Measurements from ENCODE around the gene BBC3. TPM values are rescaled to one million over a fixed set of nuclear protein-coding genes. Genes with fewer than 3 reads are reported as not detected.
A peak's percentile ranks its signal among the peaks of the same experiment; 100 is the strongest.

Gene BBC3
- polyA plus RNA-seq, 4 donors = 2.9 to 9.3 (median 4.3) TPM

DNA sequence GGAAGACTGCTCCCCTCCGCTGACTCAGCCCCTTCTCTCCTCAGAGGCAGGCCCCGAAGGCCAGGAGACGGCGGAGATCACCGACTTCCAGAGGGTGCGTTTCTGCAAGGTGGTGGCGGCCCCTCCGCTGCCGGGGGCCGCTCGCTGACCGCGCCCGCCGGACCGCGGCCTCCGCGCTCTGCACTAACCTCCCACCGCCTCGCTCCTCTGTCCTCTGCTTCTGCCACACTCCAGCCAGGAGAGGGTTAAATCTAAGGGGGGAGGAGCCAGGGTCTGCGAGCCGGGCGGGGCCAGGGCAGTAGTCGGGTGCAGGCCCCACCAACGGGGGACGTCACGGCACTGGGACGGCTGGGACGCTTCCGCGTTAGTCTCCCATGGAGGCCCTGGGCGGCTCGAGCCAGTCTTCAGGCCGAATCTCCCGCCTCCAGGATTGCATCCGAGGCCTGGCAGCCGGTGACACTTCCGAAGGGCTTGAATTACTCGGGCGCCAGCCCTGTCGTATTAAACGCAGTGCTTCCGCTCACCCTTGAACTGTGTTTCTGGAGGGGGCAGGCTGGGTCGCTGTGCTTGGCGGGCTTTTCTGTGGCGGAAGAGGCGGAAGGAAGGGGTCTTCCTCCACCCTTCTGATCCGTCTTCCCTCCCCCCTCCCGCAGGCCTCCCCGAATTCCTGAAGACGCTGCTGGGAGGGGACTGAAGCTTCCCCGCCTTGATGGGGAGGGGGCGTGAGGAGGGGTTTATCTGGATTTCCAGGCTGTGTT is 42.5 kb upstream of the BBC3 start:
- peak; percentile 93 to 96 for DNase-seq
- H3K27me3 ChIP-seq (ENCODE audit: control insufficient read depth in 3 of 3, insufficient read depth in 3 of 3, low read length in 3 of 3) = no peaks in the 10 kb centered on the region
- H3K4me1 ChIP-seq (ENCODE audit: control insufficient read depth in 3 of 3, insufficient read depth in 2 of 3, low read depth in 1 of 3, low read length in 2 of 3) = peaks cover 0 to 22% (median 2%) of the 10 kb centered on the region in 3 donors
- peaks cover 0 to 49% (median 5%) of the 10 kb centered on the region in 3 donors for H3K36me3 ChIP-seq (ENCODE audit: control insufficient read depth in 3 of 3, insufficient read depth in 2 of 3, low read depth in 1 of 3, low read length in 3 of 3)
- peak overlapping the region; percentile 90 to 98 (median 97) for H3K27ac ChIP-seq (ENCODE audit: low read depth in 1 of 3, low read length in 2 of 3)
- peak overlapping the region; percentile 53 to 83 (median 74) for H3K4me3 ChIP-seq (ENCODE audit: low read depth in 1 of 3, low read length in 3 of 3)
- 0% methylated on average over 41 to 53 of the region's 54 CpGs for WGBS, 3 donors
- no peak for FAIRE-seq
- H3K9me3 ChIP-seq (ENCODE audit: control insufficient read depth in 2 of 2, insufficient read depth in 1 of 2, low read depth in 1 of 2, low read length in 1 of 2) = no peaks in the 10 kb centered on the region

DNA sequence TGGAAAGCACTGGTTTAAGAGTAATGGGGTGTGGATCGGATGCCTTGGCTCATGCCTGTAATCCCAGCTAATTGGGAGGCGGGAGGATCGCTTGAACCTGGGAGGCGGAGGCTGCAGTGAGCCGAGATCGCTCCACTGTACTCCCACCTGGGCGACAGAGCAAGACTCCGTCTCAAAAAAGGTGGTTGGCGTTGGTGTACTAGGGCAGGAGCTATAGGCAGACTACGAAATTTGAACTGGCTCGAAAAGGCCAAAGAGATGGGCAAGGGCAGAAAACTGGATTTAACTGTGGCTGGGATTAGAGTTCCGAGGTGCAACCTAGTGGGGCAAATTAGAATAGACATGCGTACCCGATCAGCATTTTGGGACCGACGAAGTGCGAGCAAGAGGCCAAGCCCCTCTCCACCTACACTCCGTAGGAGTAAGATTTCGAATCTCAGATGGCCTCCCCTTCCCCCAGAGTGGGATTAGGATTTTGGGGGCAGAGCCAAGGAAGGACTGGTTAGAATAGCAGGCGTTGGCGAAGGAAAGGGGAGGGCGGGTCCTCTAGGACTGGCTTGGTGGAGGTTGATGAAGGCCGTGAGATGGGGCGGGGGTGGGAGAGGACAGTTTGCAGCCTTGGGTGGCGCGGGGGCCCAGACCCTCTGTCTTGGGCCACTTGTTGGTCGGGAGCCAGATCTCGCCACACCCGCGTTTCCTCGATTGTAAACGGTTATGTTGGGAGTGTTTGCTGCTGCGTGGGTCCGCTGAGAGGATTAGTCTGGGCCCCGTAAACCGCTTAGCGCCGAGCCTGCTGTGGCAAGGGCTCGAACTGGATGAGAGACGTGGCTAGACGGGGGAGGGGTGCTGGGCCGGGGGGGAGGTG is 41.7 kb upstream of the BBC3 start:
- DNase-seq = peak in 1 of 2 donors; percentile 13
- H3K27me3 ChIP-seq (ENCODE audit: control insufficient read depth in 3 of 3, insufficient read depth in 3 of 3, low read length in 3 of 3) = no peaks in the 10 kb centered on the region
- H3K4me3 ChIP-seq (ENCODE audit: low read depth in 1 of 3, low read length in 3 of 3) = peak overlapping the region; percentile 53 to 83 (median 74)
- H3K36me3 ChIP-seq (ENCODE audit: control insufficient read depth in 3 of 3, insufficient read depth in 2 of 3, low read depth in 1 of 3, low read length in 3 of 3) = peaks cover 3 to 50% (median 5%) of the 10 kb centered on the region in 3 donors
- H3K9me3 ChIP-seq (ENCODE audit: control insufficient read depth in 2 of 2, insufficient read depth in 1 of 2, low read depth in 1 of 2, low read length in 1 of 2) = no peaks in the 10 kb centered on the region
- 31 to 35% (median 35%) methylated on average over 40 to 42 of the region's 42 CpGs for WGBS, 3 donors
- H3K27ac ChIP-seq (ENCODE audit: low read depth in 1 of 3, low read length in 2 of 3) = peak overlapping the region; percentile 90 to 98 (median 97)
- H3K4me1 ChIP-seq (ENCODE audit: control insufficient read depth in 3 of 3, insufficient read depth in 2 of 3, low read depth in 1 of 3, low read length in 2 of 3) = peaks cover 0 to 22% (median 2%) of the 10 kb centered on the region in 3 donors
- FAIRE-seq = no peak

DNA sequence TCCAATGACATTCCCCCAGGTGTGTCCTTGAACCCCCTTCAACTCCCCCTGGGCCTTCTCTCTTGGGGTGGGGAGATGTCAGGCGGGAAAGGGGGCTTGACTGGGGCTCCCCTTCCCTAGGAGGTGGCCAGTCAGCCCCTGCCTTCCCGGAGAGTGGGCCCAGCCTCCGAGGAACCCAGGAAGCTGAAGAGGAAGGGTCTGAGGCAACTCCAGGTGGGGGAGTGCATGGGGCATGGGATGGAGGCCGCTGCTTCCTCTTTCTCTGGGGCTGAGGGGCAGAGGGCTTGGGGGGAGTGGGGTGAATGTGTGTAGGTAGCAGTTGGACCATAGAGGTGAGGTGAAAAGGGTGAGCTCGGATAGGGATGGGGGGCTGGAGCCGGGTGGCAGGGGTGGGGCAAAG is 41.0 kb upstream of the BBC3 start:
- no peak overlapping the region for H3K27ac ChIP-seq (ENCODE audit: low read depth in 1 of 3, low read length in 2 of 3)

DNA sequence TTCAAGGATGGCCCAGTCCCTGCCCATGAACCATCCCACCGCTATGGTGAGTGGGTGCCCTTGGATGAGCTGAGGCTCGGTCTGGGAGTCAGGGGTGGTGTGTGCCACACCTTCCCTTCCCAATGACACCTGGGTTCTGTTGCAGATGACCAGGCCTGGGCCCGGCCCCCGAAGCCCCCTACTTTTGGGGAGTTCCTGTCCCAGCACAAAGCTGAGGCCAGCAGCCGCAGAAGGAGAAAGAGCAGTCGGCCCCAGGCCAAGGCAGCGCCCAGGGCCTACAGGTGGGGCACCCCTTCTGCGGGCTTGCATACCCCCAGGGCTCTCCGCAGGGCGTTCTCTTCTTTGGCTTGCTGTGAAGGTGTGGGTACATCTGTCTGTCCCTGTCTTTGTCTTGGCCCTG is 39.4 kb upstream of the BBC3 start:
- FAIRE-seq (no peak), DNase-seq (no peak)
- H3K4me1 ChIP-seq (ENCODE audit: control insufficient read depth in 3 of 3, insufficient read depth in 2 of 3, low read depth in 1 of 3, low read length in 2 of 3) = peaks cover 0 to 11% (median 2%) of the 10 kb centered on the region in 3 donors
- H3K9me3 ChIP-seq (ENCODE audit: control insufficient read depth in 2 of 2, insufficient read depth in 1 of 2, low read depth in 1 of 2, low read length in 1 of 2) = no peaks in the 10 kb centered on the region
- H3K4me3 ChIP-seq (ENCODE audit: low read depth in 1 of 3, low read length in 3 of 3) = no peak overlapping the region
- 94 to 96% (median 94%) methylated on average over 10 of the region's 10 CpGs for WGBS, 3 donors
- H3K27ac ChIP-seq (ENCODE audit: low read depth in 1 of 3, low read length in 2 of 3) = no peak overlapping the region
- peaks cover 8 to 58% (median 12%) of the 10 kb centered on the region in 3 donors for H3K36me3 ChIP-seq (ENCODE audit: control insufficient read depth in 3 of 3, insufficient read depth in 2 of 3, low read depth in 1 of 3, low read length in 3 of 3)
- no peaks in the 10 kb centered on the region for H3K27me3 ChIP-seq (ENCODE audit: control insufficient read depth in 3 of 3, insufficient read depth in 3 of 3, low read length in 3 of 3)

More for the DNA sequence above, 41.0 kb upstream of the BBC3 start:
- H3K9me3 ChIP-seq (ENCODE audit: control insufficient read depth in 2 of 2, insufficient read depth in 1 of 2, low read depth in 1 of 2, low read length in 1 of 2) = no peaks in the 10 kb centered on the region
- H3K4me3 ChIP-seq (ENCODE audit: low read depth in 1 of 3, low read length in 3 of 3) = no peak overlapping the region
- peaks cover 5 to 57% (median 6%) of the 10 kb centered on the region in 3 donors for H3K36me3 ChIP-seq (ENCODE audit: control insufficient read depth in 3 of 3, insufficient read depth in 2 of 3, low read depth in 1 of 3, low read length in 3 of 3)
- no peaks in the 10 kb centered on the region for H3K27me3 ChIP-seq (ENCODE audit: control insufficient read depth in 3 of 3, insufficient read depth in 3 of 3, low read length in 3 of 3)
- no peak for FAIRE-seq
- no peak for DNase-seq
- peaks cover 0 to 22% (median 2%) of the 10 kb centered on the region in 3 donors for H3K4me1 ChIP-seq (ENCODE audit: control insufficient read depth in 3 of 3, insufficient read depth in 2 of 3, low read depth in 1 of 3, low read length in 2 of 3)
- WGBS, 3 donors = 80 to 91% (median 91%) methylated on average over 6 of the region's 6 CpGs

DNA sequence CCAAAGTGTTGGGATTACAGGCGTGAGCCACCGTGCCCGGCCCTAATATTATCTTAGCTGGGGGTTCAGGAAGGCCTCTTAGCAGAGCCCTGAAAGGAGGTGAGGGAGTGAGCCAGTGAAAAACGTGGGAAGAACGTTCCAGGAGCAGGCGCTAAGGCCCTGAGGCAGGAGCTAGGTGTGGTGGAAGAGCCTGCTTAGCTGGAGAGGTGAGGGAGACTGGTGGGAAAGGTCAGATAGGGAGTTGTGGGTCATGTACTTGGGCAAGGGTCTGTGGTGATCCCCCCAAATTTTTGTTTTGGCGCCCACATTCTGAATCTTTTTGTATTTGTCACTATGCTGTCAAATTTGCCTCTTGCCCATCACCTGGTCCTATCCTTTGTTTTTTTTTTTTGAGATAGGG is 38.6 kb upstream of the BBC3 start:
- H3K9me3 ChIP-seq (ENCODE audit: control insufficient read depth in 2 of 2, insufficient read depth in 1 of 2, low read depth in 1 of 2, low read length in 1 of 2) = no peaks in the 10 kb centered on the region
- H3K4me1 ChIP-seq (ENCODE audit: control insufficient read depth in 3 of 3, insufficient read depth in 2 of 3, low read depth in 1 of 3, low read length in 2 of 3) = peaks cover 0 to 8% (median 2%) of the 10 kb centered on the region in 3 donors
- DNase-seq = no peak
- H3K4me3 ChIP-seq (ENCODE audit: low read depth in 1 of 3, low read length in 3 of 3) = no peak overlapping the region
- no peak overlapping the region for H3K27ac ChIP-seq (ENCODE audit: low read depth in 1 of 3, low read length in 2 of 3)
- H3K36me3 ChIP-seq (ENCODE audit: control insufficient read depth in 3 of 3, insufficient read depth in 2 of 3, low read depth in 1 of 3, low read length in 3 of 3) = peaks cover 12 to 64% (median 14%) of the 10 kb centered on the region in 3 donors
- no peak for FAIRE-seq
- H3K27me3 ChIP-seq (ENCODE audit: control insufficient read depth in 3 of 3, insufficient read depth in 3 of 3, low read length in 3 of 3) = no peaks in the 10 kb centered on the region
- 88 to 93% (median 90%) methylated on average over 7 of the region's 7 CpGs for WGBS, 3 donors

DNA sequence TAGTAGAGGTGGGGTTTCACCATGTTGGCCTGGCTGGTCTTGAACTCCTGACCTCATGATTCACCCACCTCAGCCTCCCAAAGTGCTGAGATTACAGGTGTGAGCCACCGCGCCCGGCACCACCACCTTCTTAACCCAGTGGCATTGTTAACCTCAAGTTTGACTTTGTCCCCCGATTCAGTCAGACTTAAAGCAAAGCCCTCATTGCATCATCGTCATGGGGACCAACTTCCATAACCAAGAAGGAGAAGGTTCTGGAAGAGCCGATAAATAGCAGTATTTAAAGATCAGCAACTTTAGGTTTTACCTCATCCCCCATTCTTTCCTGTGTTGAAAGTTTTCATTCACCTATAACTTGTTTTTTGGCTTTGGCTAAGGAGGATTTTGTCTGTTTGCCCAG is 37.0 kb upstream of the BBC3 start:
- DNase-seq (no peak), FAIRE-seq (no peak)
- WGBS, 3 donors = 83 to 85% (median 85%) methylated on average over 6 of the region's 6 CpGs
- no peak overlapping the region for H3K27ac ChIP-seq (ENCODE audit: low read depth in 1 of 3, low read length in 2 of 3)
- no peak overlapping the region for H3K4me3 ChIP-seq (ENCODE audit: low read depth in 1 of 3, low read length in 3 of 3)
- H3K27me3 ChIP-seq (ENCODE audit: control insufficient read depth in 3 of 3, insufficient read depth in 3 of 3, low read length in 3 of 3) = no peaks in the 10 kb centered on the region
- H3K36me3 ChIP-seq (ENCODE audit: control insufficient read depth in 3 of 3, insufficient read depth in 2 of 3, low read depth in 1 of 3, low read length in 3 of 3) = peaks cover 17 to 77% (median 17%) of the 10 kb centered on the region in 3 donors
- H3K9me3 ChIP-seq (ENCODE audit: control insufficient read depth in 2 of 2, insufficient read depth in 1 of 2, low read depth in 1 of 2, low read length in 1 of 2) = no peaks in the 10 kb centered on the region
- H3K4me1 ChIP-seq (ENCODE audit: control insufficient read depth in 3 of 3, insufficient read depth in 2 of 3, low read depth in 1 of 3, low read length in 2 of 3) = peaks cover 0 to 8% (median 2%) of the 10 kb centered on the region in 3 donors

DNA sequence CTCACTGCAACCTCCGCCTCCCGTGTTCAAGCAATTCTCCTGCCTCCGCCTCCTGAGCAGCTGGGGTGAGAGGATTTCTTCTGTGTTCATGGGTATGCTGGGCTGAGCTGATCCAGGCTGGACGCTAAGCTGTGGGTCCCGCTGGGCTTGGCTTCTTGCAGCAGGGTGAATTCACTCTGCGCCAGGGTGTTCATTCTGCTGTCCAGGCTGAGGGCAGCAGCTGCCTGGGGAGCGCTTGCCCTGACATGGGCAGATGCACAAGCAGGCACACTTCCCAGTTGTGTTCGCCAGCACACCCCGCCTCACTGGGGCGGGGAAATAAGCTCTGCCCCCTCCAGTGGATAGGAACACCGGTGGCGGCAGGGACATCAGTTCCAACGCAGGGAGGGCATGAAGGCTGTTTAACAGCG is 36.4 kb upstream of the BBC3 start:
- FAIRE-seq (no peak), DNase-seq (no peak)
- H3K4me3 ChIP-seq (ENCODE audit: low read depth in 1 of 3, low read length in 3 of 3) = no peak overlapping the region
- H3K9me3 ChIP-seq (ENCODE audit: control insufficient read depth in 2 of 2, insufficient read depth in 1 of 2, low read depth in 1 of 2, low read length in 1 of 2) = no peaks in the 10 kb centered on the region
- peaks cover 17 to 81% (median 17%) of the 10 kb centered on the region in 3 donors for H3K36me3 ChIP-seq (ENCODE audit: control insufficient read depth in 3 of 3, insufficient read depth in 2 of 3, low read depth in 1 of 3, low read length in 3 of 3)
- WGBS, 3 donors = 78 to 88% (median 87%) methylated on average over 14 of the region's 14 CpGs
- peaks cover 0 to 1% (median 0%) of the 10 kb centered on the region in 3 donors for H3K4me1 ChIP-seq (ENCODE audit: control insufficient read depth in 3 of 3, insufficient read depth in 2 of 3, low read depth in 1 of 3, low read length in 2 of 3)
- H3K27me3 ChIP-seq (ENCODE audit: control insufficient read depth in 3 of 3, insufficient read depth in 3 of 3, low read length in 3 of 3) = no peaks in the 10 kb centered on the region
- no peak overlapping the region for H3K27ac ChIP-seq (ENCODE audit: low read depth in 1 of 3, low read length in 2 of 3)

DNA sequence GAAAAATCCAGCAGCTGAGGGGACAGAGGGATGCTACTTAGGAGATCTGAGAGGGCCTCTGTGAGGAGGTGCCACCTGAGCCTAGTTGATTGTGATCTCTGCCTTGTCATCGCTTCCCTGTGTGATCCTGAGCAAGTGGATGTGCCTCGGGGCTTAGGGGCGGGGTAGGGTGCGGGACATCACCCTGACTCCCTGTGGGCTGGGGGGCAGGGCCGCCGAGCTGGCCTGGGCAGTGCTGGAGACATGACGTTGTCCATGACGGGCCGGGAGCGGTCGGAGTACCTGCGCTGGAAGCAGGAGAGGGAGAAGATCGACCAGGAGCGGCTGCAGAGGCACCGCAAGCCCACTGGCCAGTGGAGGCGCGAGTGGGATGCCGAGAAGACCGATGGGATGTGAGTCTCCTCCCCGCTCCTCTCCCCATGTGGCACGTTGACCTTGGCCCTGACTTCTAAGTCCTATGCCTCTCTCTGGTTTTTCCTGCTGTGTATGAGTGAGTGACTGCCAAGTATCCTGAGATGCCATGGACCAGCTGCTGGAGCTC is 35.5 kb upstream of the BBC3 start:
- Histone ChIP-seq H3K4me1 (ENCODE audit: control insufficient read depth in 3 of 3, insufficient read depth in 2 of 3, low read depth in 1 of 3, low read length in 2 of 3) (no peaks in the 10 kb centered on the region), H3K4me3 (ENCODE audit: low read depth in 1 of 3, low read length in 3 of 3) (no peak overlapping the region), H3K36me3 (ENCODE audit: control insufficient read depth in 3 of 3, insufficient read depth in 2 of 3, low read depth in 1 of 3, low read length in 3 of 3) (peaks cover 16 to 80% (median 17%) of the 10 kb centered on the region in 3 donors), H3K27me3 (ENCODE audit: control insufficient read depth in 3 of 3, insufficient read depth in 3 of 3, low read length in 3 of 3) (no peaks in the 10 kb centered on the region), H3K27ac (ENCODE audit: low read depth in 1 of 3, low read length in 2 of 3) (no peak overlapping the region), H3K9me3 (ENCODE audit: control insufficient read depth in 2 of 2, insufficient read depth in 1 of 2, low read depth in 1 of 2, low read length in 1 of 2) (no peaks in the 10 kb centered on the region)
- no peak for FAIRE-seq
- no peak for DNase-seq
- WGBS, 3 donors = 92 to 94% (median 92%) methylated on average over 17 to 21 of the region's 21 CpGs

All from small intestine (tissue), 7 donors.